IPS DF 4.7 (cell line): ENCODE results near the gene SRGAP1.

Experiments used
- DNase-seq: peaks from one replicate; pipeline ENCODE4 v3.0.0-alpha.2; 2013; ENCODE audit warnings: low spot score; ENCODE audit errors: extremely low read depth

The SRGAP1 gene

GRCh38 chr12:63934936-63935335 is 90.4 kb downstream of the SRGAP1 start:
- no peak for DNase-seq

DNA sequence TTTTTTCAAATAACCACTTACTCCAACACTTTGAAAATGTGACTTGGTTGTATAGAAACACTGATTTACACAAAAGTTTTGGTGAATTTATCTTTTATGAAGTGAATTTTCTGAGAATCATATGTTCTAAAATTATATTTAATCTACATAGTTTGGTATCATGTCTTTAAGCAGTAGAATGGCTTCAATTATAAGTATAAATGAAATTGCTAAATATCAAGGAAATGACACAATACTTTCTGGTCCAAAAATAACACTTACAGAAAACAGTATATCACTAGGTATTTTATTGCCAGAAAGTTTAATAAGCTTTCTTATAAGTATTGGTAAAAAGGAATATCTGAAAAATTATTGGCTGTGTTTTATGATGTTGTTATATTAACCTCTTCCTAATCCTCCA is 90.9 kb downstream of the SRGAP1 start:
- no peak for DNase-seq

- DNase-seq: no peak
Measured at GRCh38 chr12:63937378-63938316, 93.1 kb downstream of the SRGAP1 start.

DNA sequence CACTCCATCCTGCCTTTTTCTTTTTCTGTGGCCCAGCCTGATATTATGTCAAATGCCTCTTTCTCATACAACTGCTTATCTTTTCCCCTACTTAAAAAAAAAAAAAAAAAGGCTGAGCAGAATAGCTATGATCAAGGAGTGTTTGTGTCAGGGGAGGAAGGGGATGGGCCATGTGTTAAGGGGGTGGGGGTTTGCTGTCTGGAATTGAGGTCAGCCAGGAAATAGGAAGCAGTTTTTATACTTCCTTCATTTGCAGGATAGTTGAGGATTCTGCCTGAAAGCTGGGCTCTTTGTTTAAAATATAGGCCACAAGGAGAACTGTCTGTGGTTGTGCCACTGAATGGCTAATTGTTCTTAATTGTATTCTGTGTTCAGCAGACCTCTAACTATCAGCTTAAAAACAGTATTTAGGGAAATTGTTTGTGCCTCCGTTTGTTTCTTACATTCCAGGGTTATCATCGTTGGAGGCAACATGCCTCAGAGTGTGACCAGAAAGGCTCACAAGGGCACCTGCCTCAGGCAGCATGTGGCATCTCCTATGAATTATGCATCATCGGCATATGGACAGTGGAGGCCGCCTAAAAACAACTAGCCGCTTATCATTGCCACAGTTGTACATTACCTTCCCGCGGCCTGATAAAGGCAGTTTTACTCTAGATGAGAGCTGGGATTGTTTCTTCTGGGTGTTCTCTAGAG is 96.0 kb downstream of the SRGAP1 start:
- no peak for DNase-seq

DNA sequence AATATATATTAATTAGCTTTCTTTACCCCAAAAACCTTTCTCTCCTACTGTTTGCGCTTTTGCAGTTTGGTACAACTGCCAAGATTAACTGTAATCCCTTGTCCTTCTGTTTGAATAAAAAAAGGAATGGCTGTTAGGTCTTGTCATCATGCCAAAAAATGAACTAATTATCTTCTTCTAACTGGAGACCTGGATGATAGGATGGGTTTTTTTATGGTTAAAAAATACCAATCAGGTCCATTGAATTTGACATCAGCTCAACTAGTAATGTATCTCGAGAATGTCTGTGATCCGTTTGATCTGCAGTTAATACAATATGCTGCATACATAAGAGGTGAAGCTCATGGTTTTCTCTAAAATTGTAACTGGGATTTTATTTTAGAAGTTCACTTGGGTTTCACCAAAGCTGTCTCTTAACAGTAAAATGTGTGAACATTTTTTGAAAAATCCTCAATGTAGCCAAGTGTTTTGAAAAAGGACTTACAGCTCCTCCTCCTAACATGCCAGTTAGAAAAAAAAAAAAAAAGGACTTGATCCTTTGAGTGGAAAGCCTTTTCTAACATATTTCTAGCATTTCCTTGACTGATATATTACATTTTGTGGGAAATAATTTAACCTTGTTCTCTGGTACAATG is 96.8 kb downstream of the SRGAP1 start:
- DNase-seq: no peak

DNA sequence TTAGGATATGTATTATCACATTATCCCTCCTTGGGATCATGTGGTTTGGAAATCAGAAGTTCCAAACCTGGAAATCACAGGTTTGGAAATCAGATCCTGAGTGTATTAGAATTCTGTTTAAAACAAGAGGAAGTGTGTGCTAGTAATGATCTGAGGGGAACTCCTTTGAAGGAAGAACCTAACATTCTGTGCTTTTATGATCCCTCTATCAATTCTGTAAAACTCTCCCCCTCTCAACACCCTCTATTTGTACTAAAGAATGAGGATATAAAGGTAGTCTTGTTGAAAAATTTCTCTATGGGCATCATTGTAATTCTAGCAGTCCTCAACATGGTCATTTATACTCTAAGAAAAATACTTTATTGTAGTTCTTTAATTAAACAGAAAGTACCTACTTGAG is 97.4 kb downstream of the SRGAP1 start:
- no peak for DNase-seq

- DNase-seq: no peak
Measured at GRCh38 chr12:63942464-63943241, 98.2 kb downstream of the SRGAP1 start.

GRCh38 chr12:63944034-63944579 is 99.6 kb downstream of the SRGAP1 start:
- DNase-seq: no peak

DNA sequence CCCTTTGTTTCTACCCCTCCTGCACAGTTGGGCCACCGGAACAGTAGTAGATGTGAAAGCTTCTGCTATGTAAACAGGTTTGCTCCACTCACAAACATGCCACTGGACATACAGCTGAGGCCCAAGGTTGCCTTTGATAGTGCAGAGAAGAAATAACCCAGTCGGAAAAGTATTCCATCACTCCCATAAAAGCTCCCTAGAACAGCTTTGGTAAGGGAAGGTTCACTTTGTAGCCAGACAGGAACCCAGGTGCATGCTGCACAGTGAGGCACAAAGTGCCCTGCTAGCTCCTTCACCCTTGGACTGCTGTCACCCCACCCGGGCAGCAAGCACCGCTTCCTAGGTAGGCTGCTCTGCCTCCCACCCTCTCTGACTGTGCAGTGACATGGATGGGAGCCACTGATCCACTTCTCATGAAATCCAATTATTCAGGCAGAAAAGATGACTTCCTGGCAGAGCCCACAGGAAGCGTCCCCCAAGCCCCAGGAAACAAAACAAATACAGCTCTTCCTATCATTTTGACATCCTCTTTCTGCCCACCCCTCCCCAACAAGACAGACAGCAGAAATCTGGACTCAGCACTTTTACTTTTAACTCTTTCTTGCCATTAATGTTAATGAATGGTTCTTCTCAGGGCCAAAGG is 100.2 kb downstream of the SRGAP1 start:
- DNase-seq: no peak

DNA sequence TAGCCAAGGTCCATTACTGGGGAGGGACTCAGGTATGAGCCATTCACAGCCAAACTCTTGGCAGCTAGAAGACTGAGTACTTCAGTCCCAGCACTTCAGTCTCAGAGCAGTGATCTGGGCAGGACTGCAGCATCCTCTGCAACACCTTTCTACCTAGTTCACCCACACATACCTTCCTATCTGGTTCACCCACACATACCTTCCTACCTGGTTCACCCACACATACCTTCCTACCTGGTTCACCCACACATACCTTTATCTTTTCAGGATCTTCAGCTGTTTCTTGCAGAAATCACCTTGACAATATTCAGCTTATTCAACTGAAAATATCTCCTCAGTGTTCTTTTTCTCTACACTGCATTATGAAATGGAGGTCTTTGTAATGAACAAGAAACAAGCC is 101.3 kb downstream of the SRGAP1 start:
- no peak for DNase-seq

GRCh38 chr12:63948211-63948610 is 103.7 kb downstream of the SRGAP1 start:
- DNase-seq: no peak

DNA sequence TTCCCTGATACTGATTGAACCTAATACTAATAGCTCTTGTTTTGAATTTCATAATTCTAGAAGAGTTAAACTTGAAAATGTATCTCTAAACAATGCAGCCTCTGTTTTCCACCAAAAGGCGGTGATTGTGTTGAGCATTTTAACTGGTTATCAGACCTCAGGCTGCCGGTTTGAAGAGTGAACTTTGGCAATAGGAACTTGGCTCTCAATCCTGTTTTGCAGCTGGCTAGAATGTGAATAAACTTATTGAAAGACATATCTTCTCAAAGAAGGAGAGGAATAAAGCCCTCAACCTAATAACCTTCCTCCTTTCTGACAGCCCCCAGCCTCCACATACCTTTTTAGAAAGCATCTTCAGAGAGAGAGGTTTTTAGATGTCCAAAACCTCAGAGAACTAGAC is 105.4 kb downstream of the SRGAP1 start:
- DNase-seq: no peak

- no peak for DNase-seq
Measured at GRCh38 chr12:63952995-63953394, 108.5 kb downstream of the SRGAP1 start.

- no peak for DNase-seq
Measured at GRCh38 chr12:63955831-63956666, 111.5 kb downstream of the SRGAP1 start.

GRCh38 chr12:63957496-63957895 is 113.0 kb downstream of the SRGAP1 start:
- DNase-seq: no peak

- DNase-seq: no peak
Measured at GRCh38 chr12:63958876-63959580, 114.5 kb downstream of the SRGAP1 start.

GRCh38 chr12:63961048-63961447 is 116.5 kb downstream of the SRGAP1 start:
- no peak for DNase-seq

DNA sequence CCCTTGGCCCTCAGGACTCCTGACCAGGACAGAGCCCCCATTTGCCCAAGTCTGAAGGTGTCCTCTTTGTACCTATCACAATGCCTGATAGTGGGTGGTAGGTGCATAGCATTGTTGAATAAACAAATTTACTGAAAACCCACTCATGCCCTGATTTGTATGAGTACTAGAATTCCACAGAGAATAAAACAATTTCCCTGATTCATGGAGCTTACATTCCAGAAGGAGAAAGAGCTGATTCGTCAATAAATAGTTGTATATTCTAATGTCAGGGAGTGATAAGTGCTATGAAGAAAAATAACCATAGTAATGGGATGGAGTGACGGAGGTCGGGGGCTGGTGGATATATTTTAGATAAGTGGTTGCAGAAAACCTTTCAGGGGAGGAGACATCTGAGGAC is 117.0 kb downstream of the SRGAP1 start:
- no peak for DNase-seq

- DNase-seq: no peak
Measured at GRCh38 chr12:63963868-63964267, 119.4 kb downstream of the SRGAP1 start.
